ENCODE data around the gene AKAP1.

DNA sequence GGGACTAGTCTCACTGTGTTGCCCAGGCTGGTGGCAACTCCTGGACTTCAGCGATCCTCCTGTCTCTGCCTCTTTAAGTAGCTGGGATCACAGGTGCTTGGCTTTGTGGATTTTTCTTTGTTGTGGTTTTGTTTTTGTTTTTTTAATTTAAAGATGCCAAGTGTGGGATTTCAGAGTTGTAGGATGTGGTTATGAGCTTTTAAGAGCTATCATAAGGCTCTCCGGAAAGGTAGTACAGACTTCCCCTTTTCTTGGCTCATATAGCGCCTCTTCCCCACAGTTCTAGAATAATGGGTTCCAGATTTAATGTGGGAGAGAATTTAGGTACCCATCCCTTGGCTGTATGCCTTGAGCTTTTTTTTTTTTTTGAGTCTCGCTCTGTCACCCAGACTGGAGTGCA, 17.1 kb downstream of the AKAP1 start:
- TF ChIP-seq, protein P1, sequence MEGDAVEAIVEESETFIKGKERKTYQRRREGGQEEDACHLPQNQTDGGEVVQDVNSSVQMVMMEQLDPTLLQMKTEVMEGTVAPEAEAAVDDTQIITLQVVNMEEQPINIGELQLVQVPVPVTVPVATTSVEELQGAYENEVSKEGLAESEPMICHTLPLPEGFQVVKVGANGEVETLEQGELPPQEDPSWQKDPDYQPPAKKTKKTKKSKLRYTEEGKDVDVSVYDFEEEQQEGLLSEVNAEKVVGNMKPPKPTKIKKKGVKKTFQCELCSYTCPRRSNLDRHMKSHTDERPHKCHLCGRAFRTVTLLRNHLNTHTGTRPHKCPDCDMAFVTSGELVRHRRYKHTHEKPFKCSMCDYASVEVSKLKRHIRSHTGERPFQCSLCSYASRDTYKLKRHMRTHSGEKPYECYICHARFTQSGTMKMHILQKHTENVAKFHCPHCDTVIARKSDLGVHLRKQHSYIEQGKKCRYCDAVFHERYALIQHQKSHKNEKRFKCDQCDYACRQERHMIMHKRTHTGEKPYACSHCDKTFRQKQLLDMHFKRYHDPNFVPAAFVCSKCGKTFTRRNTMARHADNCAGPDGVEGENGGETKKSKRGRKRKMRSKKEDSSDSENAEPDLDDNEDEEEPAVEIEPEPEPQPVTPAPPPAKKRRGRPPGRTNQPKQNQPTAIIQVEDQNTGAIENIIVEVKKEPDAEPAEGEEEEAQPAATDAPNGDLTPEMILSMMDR (IDR thresholded peaks at IDR 0.05), result no peak
- no peak for TF ChIP-seq POLR2A (IDR thresholded peaks at IDR 0.05)
